Measurements from ENCODE around the gene ENKUR. TPM values are rescaled to one million over a fixed set of nuclear protein-coding genes. Genes with fewer than 3 reads are reported as not detected.
A peak's percentile ranks its signal among the peaks of the same experiment; 100 is the strongest.

The ENKUR gene
- total RNA-seq, 2 experiments from 2014 or later, result not detected

DNA sequence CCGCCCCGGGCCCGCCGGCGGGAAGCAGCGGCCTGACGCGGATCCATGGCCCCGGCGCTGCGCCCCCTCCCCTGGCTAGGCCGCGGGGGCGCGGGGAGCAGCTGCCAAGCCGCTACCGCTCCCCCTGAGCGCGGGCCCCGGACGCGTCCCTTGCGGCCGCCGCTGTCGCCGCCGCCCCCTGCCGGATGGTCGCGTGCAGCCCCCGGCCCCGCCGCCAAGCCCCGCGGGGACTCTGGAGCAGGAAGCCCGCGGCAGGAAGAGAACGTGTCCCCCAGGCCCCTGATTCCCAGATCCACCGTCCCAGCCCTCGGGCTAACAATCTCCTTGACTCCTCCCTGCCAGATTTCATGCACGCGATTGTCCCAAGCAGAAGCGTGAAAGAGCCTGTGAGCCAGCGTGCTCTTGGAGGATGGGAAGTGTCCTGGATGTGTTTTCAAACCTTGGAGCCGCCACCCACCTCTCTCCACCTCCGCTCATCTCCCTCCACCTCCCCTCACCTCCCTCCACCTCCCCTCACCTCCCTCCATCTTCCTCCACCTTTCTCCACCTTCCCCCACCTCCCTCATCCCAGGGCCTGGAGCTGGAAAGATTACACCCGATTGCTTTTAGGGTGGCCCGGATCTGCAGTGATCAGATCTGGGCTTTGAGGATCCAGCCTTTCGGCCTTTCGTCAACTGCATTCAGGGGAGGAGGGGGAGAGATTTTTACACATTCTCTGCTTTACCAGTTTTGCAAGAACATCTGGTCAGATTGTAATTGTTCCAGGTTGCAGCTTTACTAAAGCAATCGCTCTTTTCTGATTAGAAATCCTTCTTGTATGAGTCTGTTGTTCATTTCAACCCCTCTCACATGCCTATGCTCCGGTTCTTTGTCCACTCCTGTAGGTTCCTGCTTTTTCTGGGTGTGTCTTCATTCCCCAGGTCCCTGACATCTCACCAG is 63.0 kb downstream of the ENKUR start:
- H3K27ac Mint-ChIP-seq, result peak overlapping the region; percentile 83
- peak; percentile 51 for DNase-seq
- H3K4me3 Mint-ChIP-seq, result peak overlapping the region; percentile 74
- ChIA-PET CTCF (interaction anchor here (1.1 to 1.2 kb wide), 4 partner anchors 11 to 344 kb away, joined by 3 to 5 read pairs (median 3); no protein-coding TSS in a partner anchor), POLR2A (interaction anchor here (0.6 kb wide), 1 partner anchor 111 kb away, joined by 3 read pairs; no protein-coding TSS in a partner anchor)
- no peaks in the 10 kb centered on the region for H3K9me3 Mint-ChIP-seq (ENCODE audit: insufficient read depth)
- no peaks in the 10 kb centered on the region for H3K36me3 Mint-ChIP-seq (ENCODE audit: low read depth)
- peak; percentile 85 for ATAC-seq
- H3K4me1 Mint-ChIP-seq (ENCODE audit: low read depth), result peaks cover 22% of the 10 kb centered on the region
- no peaks in the 10 kb centered on the region for H3K27me3 Mint-ChIP-seq (ENCODE audit: low read depth)

DNA sequence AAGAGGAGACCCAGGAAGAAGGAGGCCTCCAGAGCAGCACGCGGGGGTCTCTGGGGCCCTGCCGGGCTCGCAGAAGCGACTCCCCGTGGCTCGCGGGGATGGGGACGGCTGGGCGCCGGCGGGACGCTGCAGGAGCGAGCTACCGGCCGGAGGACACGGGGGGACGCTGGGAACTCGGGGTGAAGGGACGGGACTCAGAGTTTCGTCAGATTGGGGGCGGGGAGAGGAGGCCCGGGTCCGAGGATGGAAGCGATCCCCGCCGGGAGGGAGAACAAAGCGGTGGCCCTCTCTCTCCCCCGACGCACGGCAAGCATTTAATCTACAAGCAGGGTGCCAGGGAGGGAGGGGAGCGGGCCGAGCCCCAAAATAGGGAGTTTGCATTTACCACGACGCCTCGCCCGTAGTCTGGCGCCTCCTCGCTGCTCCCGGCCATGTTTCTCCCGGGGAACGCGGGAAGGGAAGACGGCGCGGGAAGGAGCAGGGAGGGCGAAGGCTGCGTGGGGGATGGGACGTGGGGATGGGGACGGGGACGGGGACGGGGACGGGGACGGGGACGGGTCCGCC is 63.7 kb downstream of the ENKUR start, which contains the start of gene PRTFDC1:
PRTFDC1 (minus strand) TSS at position 464 of the 564 bp plus-strand sequence; CDS start at position 433, 31 bp downstream.
- ChIA-PET POLR2A (interaction anchor here (0.6 to 0.7 kb wide), 2 partner anchors 22 to 112 kb away, joined by 3 to 6 read pairs; no protein-coding TSS in a partner anchor), CTCF (interaction anchor here (0.8 to 1.2 kb wide), 7 partner anchors 10 to 343 kb away, joined by 3 to 5 read pairs (median 3); no protein-coding TSS in a partner anchor)
- Mint-ChIP-seq H3K4me3 (peak within 1 kb of the TSS; percentile 74), H3K9me3 (ENCODE audit: insufficient read depth) (no peaks in the 10 kb centered on the region), H3K36me3 (ENCODE audit: low read depth) (no peaks in the 10 kb centered on the region), H3K27me3 (ENCODE audit: low read depth) (no peaks in the 10 kb centered on the region), H3K4me1 (ENCODE audit: low read depth) (peaks cover 22% of the 10 kb centered on the region), H3K27ac (peak within 1 kb of the TSS; percentile 84)
- DNase-seq (peak; percentile 39), ATAC-seq (peak; percentile 56)

DNA sequence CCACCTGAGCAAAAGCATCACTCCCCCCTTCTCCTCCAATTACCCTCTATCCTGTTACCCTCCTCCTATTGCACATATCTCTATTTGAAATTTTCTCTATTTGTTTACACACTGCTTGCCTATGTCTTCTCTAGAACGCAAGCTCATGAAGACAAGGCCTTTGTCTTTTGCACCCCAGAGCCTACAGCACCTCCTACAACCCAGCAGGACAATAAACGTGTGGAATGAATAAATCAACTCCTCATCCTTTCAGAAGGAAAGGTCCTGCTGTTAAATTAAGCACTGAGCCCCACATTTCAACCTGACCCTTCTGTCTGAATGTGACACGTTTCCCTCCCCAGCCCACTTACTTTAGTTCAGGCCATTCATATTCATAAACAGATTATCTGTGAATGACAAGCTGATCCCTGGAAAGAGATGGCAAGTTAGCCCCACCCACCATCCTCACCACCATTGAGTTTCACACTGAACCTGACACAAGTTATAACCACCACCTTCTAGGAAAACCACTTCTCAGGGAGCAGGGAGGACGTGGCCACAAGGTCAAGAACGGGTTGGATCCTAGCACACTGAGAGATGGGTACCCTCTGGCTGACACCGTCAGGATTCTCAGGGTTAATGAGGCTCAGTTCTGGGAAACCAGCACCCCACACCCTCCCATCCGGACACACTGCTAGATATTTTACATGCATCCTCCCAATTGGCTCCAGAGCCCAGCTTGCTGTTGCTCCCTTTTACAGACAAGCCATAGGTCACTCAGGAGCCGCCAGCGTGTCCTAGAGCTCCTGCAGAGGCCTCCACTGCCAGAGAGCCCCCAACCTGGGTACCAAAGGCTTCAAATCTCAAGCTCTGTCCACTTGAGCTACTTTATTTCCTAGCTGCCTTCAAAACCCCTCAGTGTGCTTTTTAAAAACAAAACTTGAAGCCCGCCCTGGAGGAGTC is 64.5 kb downstream of the ENKUR start:
- no peaks in the 10 kb centered on the region for H3K27me3 Mint-ChIP-seq (ENCODE audit: low read depth)
- H3K4me1 Mint-ChIP-seq (ENCODE audit: low read depth), result peaks cover 22% of the 10 kb centered on the region
- H3K27ac Mint-ChIP-seq, result peak overlapping the region; percentile 84
- H3K36me3 Mint-ChIP-seq (ENCODE audit: low read depth), result no peaks in the 10 kb centered on the region
- DNase-seq, result peak; percentile 38
- ATAC-seq, result peak; percentile 39
- POLR2A ChIA-PET, result interaction anchor here (0.7 to 1.3 kb wide), 3 partner anchors 12 to 57 kb away, joined by 4 to 6 read pairs (median 5); no protein-coding TSS in a partner anchor
- peak overlapping the region; percentile 74 for H3K4me3 Mint-ChIP-seq
- no peaks in the 10 kb centered on the region for H3K9me3 Mint-ChIP-seq (ENCODE audit: insufficient read depth)
- CTCF ChIA-PET, result interaction anchor here (0.8 to 1.2 kb wide), 6 partner anchors 9 to 343 kb away, joined by 3 to 5 read pairs (median 3); no protein-coding TSS in a partner anchor

DNA sequence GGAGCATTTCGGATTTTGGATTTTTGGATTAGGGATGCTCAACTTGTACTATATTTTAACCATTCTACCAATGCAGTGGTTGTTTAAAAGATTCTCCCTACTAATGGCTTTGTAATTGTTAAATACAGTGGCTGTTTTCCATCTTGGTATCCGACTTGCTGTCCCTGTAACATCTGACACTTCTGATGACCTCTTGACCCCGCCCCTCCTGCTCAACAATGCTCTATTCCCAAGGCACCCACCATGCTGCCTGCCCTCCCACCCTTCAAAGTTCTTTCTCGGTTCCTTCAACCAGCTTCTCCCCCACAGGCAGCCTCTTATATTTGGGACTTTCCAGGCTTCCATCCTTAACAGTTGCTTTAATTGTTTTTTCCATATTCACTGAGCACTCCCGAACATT is 65.5 kb downstream of the ENKUR start:
- ATAC-seq, result no peak
- Mint-ChIP-seq H3K27ac (no peak overlapping the region), H3K27me3 (ENCODE audit: low read depth) (no peaks in the 10 kb centered on the region), H3K9me3 (ENCODE audit: insufficient read depth) (no peaks in the 10 kb centered on the region), H3K36me3 (ENCODE audit: low read depth) (no peaks in the 10 kb centered on the region), H3K4me3 (no peak overlapping the region), H3K4me1 (ENCODE audit: low read depth) (peaks cover 22% of the 10 kb centered on the region)
- CTCF ChIA-PET, result interaction anchor here (0.8 kb wide), 1 partner anchor 21 kb away, joined by 3 read pairs; no protein-coding TSS in a partner anchor
- DNase-seq, result peak; percentile 17
- POLR2A ChIA-PET, result no interaction called here

DNA sequence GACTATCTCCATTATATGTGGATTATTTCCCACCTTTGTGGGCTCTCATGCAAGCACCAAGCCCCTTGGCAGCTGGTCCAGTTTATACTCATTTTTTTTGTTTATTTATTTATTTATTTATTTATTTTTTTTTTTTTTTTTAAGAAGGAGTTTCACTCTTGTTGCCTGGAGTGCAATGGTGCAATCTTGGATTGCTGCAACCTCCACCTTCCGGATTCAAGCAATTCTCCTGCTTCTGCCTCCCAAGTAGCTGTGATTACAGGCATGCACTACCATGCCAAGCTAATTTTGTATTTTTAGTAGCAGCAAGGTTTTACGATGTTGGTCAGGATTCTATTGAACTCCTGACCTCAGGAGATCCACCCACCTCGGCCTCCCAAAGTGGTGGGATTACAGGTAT is 66.3 kb downstream of the ENKUR start:
- no peaks in the 10 kb centered on the region for H3K27me3 Mint-ChIP-seq (ENCODE audit: low read depth)
- H3K4me1 Mint-ChIP-seq (ENCODE audit: low read depth), result peaks cover 23% of the 10 kb centered on the region
- no peak overlapping the region for H3K4me3 Mint-ChIP-seq
- H3K27ac Mint-ChIP-seq, result no peak overlapping the region
- CTCF ChIA-PET, result interaction anchor here (1.0 kb wide), 1 partner anchor 20 kb away, joined by 4 read pairs; no protein-coding TSS in a partner anchor
- no peaks in the 10 kb centered on the region for H3K9me3 Mint-ChIP-seq (ENCODE audit: insufficient read depth)
- ATAC-seq (no peak), DNase-seq (peak; percentile 14)
- POLR2A ChIA-PET, result interaction anchor here (0.7 kb wide), 1 partner anchor 111 kb away, joined by 3 read pairs; no protein-coding TSS in a partner anchor
- no peaks in the 10 kb centered on the region for H3K36me3 Mint-ChIP-seq (ENCODE audit: low read depth)

DNA sequence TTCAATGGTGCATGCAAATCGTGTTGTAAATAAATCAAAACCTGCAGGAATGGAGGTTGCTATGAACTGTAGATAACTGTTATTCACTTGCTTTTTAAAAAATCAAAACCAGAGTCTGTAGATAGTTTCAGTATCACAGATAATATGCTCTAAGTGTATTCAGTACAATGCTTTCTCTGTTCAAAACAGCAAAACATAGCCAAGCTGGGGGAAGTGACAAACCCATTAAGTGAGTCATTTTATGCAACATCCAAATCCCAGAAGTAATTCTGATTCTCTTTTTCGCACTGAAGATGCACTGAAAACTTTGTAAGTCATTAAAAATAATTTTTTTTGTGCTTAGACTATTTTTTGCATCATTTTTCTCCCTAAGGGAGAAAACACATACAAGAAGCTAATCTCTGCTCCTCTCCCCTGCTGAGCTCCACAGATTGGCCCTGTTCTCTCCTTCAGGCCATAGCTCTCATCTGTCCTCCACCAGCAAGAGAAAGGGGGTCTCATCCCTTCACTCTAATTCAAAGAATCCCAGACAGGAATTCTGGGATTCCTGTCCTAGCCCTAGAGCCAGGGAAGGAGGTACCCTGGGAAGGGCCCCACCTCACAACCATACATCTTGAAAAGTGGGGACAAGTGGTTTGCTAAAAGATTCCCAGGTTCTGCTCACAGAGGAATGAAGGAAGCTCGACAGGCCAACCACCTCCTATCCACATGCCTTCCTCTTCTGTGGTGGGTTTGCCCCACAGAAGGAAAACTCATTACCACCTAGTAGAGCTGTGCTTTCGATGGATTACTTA is 68.5 kb downstream of the ENKUR start:
- peaks cover 13% of the 10 kb centered on the region for H3K4me1 Mint-ChIP-seq (ENCODE audit: low read depth)
- H3K27ac Mint-ChIP-seq, result no peak overlapping the region
- no peaks in the 10 kb centered on the region for H3K9me3 Mint-ChIP-seq (ENCODE audit: insufficient read depth)
- peak; percentile 4 for DNase-seq
- no peak overlapping the region for H3K4me3 Mint-ChIP-seq
- ChIA-PET POLR2A (no interaction called here), CTCF (no interaction called here)
- no peak for ATAC-seq
- no peaks in the 10 kb centered on the region for H3K27me3 Mint-ChIP-seq (ENCODE audit: low read depth)
- no peaks in the 10 kb centered on the region for H3K36me3 Mint-ChIP-seq (ENCODE audit: low read depth)

DNA sequence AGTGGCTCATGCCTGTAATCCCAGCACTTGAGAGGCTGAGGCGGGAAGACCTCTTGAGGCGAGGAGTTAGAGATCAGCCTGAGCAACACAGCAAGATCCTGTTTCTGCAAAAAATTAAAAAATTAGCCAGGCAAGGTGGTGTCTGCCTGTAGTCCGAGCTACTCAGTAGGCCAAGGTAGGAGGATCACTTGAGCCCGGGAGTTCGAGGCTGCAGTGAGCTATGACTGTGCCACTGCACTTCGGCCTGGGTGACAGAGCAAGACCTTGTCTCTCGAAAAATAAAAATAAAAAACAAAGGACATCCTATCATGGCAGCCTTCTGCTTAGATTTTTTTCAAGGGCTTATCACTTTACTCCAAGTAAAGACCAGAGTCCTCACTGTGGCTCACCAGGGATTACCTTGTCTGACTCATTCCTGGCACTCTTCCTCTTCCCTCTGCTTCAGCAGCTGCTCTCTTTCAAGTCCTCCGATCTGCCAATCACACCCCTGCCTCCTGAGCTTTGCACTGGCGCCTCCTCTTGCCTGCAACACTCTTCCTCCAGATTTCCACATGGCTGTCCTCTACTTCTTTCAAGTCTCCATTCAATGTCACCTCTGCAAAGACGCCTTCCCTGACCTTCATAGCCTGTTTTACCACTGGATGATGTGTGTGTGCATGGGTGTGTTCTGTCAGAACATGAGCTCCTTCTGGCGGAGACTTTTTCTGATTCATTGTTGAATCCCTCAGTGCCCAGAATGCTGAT is 71.3 kb downstream of the ENKUR start:
- no peak overlapping the region for H3K27ac Mint-ChIP-seq
- H3K9me3 Mint-ChIP-seq (ENCODE audit: insufficient read depth), result no peaks in the 10 kb centered on the region
- no peaks in the 10 kb centered on the region for H3K27me3 Mint-ChIP-seq (ENCODE audit: low read depth)
- no peaks in the 10 kb centered on the region for H3K36me3 Mint-ChIP-seq (ENCODE audit: low read depth)
- DNase-seq, result no peak
- ChIA-PET CTCF (interaction anchor here (2.0 kb wide), 1 partner anchor 15 kb away, joined by 5 read pairs; no protein-coding TSS in a partner anchor), POLR2A (no interaction called here)
- peaks cover 2% of the 10 kb centered on the region for H3K4me1 Mint-ChIP-seq (ENCODE audit: low read depth)
- no peak overlapping the region for H3K4me3 Mint-ChIP-seq
- no peak for ATAC-seq

DNA sequence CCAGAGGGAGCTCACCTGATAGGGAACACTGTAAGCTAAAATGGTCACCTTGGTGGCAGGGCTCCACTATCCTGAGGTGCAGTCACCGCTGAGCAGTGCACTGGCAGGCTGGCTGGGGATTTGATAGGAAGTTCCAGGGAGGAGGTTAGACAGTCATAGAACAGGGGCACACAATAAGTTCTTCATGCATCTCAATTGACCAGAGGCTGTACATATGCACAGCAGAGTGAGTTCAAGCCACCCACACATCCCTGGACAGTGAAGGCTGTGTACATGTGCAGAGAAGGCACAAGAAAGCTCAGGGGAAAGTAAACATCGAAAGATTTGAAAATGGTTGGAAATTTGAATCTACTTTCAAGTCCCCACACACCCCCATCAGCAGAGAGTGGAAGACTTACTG is 77.4 kb downstream of the ENKUR start:
- ChIA-PET CTCF (no interaction called here), POLR2A (no interaction called here)
- peaks cover 6% of the 10 kb centered on the region for H3K4me1 Mint-ChIP-seq (ENCODE audit: low read depth)
- DNase-seq (no peak), ATAC-seq (no peak)
- H3K27me3 Mint-ChIP-seq (ENCODE audit: low read depth), result no peaks in the 10 kb centered on the region
- peaks cover 4% of the 10 kb centered on the region for H3K36me3 Mint-ChIP-seq (ENCODE audit: low read depth)
- no peaks in the 10 kb centered on the region for H3K9me3 Mint-ChIP-seq (ENCODE audit: insufficient read depth)
- H3K4me3 Mint-ChIP-seq, result no peak overlapping the region
- H3K27ac Mint-ChIP-seq, result no peak overlapping the region

DNA sequence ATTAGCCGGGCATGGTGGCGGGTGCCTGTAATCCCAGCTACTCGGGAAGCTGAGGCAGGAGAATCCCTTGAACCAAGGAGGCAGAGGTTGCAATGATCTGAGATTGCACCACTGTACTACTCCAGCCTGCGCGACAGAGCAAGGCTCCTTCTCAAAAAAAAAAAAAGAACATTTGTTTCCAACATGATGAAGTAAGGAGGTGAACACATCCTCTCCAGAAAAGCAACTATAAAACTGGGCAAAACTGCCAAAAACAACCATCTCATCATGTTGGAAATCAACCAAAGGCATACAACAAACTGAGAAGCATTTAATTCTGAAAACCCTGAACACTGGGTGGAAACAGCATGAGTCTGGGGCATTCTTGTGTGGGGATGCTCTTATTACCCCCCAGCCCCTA is 77.9 kb downstream of the ENKUR start:
- ChIA-PET POLR2A (no interaction called here), CTCF (no interaction called here)
- DNase-seq (no peak), ATAC-seq (no peak)
- Mint-ChIP-seq H3K4me3 (no peak overlapping the region), H3K27me3 (ENCODE audit: low read depth) (no peaks in the 10 kb centered on the region), H3K36me3 (ENCODE audit: low read depth) (peaks cover 4% of the 10 kb centered on the region), H3K9me3 (ENCODE audit: insufficient read depth) (no peaks in the 10 kb centered on the region), H3K4me1 (ENCODE audit: low read depth) (peaks cover 6% of the 10 kb centered on the region), H3K27ac (no peak overlapping the region)
